K562 (cell line): ENCODE results near the gene TEAD3. TPM values are rescaled to one million over a fixed set of nuclear protein-coding genes. Genes with fewer than 3 reads are reported as not detected.
A peak's percentile ranks its signal among the peaks of the same experiment; 100 is the strongest.

ENCODE experiments used
- ATF3 ChIP-seq, 2 experiments: fragments of 450-650 bp in 1 of 2; sonication (generic) in 1 of 2; formaldehyde crosslinking in 1 of 2; IDR thresholded peaks in 1 of 2; conservative IDR thresholded peaks in 1 of 2; 2 replicates each; pipeline versions ENCODE4 v1.6.1 to v1.8.1; 2016 to 2023; ENCODE audit warnings: mild to moderate bottlenecking in 2 of 2, moderate library complexity in 2 of 2, inconsistent platforms in 1 of 2, missing genetic modification reagents in 1 of 2
- COPS2 ChIP-seq: fragments of 450-650 bp; conservative IDR thresholded peaks from 2 replicates; pipeline ENCODE4 v1.6.1; 2016; ENCODE audit warnings: mild to moderate bottlenecking, moderate library complexity
- ESRRB ChIP-seq: fragments of 250-450 bp; sonication (Bioruptor Pico); IDR thresholded peaks from 2 replicates; pipeline ENCODE4 v1.5.0; 2020; ENCODE audit warnings: mild to moderate bottlenecking, moderate library complexity, borderline replicate concordance
- GATAD2B ChIP-seq: fragments of 450-650 bp; IDR thresholded peaks from 2 replicates; pipeline ENCODE4 v1.6.1; 2017; ENCODE audit warnings: mild to moderate bottlenecking, borderline replicate concordance
- HNRNPUL1 ChIP-seq: fragments of 200-400 bp; formaldehyde crosslinking; IDR thresholded peaks from 2 replicates; pipeline ENCODE4 v1.6.1; 2017; ENCODE audit warnings: low read length
- HSF4 ChIP-seq: fragments of 250-450 bp; sonication (Bioruptor Pico); IDR thresholded peaks from 2 replicates; pipeline ENCODE4 v2.1.2; 2022; ENCODE audit warnings: mild to moderate bottlenecking, moderate library complexity, borderline replicate concordance
- JUNB ChIP-seq: fragments of 450-650 bp; formaldehyde crosslinking; conservative IDR thresholded peaks from 2 replicates; pipeline ENCODE4 v1.4.0; 2020; ENCODE audit warnings: mild to moderate bottlenecking
- MNT ChIP-seq, 2 experiments: fragments of 450-650 bp; conservative IDR thresholded peaks; 2 replicates each; pipeline ENCODE4 v1.6.1; 2017; ENCODE audit warnings: mild to moderate bottlenecking in 2 of 2, moderate library complexity in 2 of 2
- NR2F6 ChIP-seq: fragments of 450-650 bp; formaldehyde crosslinking; IDR thresholded peaks from 2 replicates; pipeline ENCODE4 v1.4.0; 2020; ENCODE audit warnings: mild to moderate bottlenecking
- POLR2B ChIP-seq: fragments of 450-650 bp; IDR thresholded peaks from 2 replicates; pipeline ENCODE4 v1.6.1; 2018; ENCODE audit warnings: low read depth; ENCODE audit not compliant: partially characterized antibody
- TCF3 ChIP-seq: sonication (generic); formaldehyde crosslinking; IDR thresholded peaks from 2 replicates; pipeline ENCODE4 v1.4.0; 2020; ENCODE audit warnings: mild to moderate bottlenecking, missing genetic modification reagents
- TCF7 ChIP-seq: sonication (generic); IDR thresholded peaks from 2 replicates; pipeline ENCODE4 v1.6.1; 2016; ENCODE audit warnings: antibody characterized with exemption, borderline replicate concordance
- TCF7L2 ChIP-seq: fragments of 150-350 bp; IDR thresholded peaks from 2 replicates; pipeline ENCODE4 v1.6.1; 2016; ENCODE audit warnings: low read depth, mild to moderate bottlenecking, low read length, moderate library complexity
- TOE1 ChIP-seq, 2 experiments: fragments of 450-650 bp in 1 of 2; sonication (generic) in 1 of 2; formaldehyde crosslinking in 1 of 2; IDR thresholded peaks; 2 replicates each; pipeline versions ENCODE4 v1.7.1 to v1.8.0; 2016 to 2022; ENCODE audit warnings: borderline replicate concordance in 2 of 2, mild to moderate bottlenecking in 2 of 2, antibody characterized with exemption in 1 of 2, inconsistent platforms in 1 of 2, low read depth in 1 of 2, missing genetic modification reagents in 1 of 2, moderate library complexity in 1 of 2
- XRCC5 ChIP-seq: fragments of 200-400 bp; formaldehyde crosslinking; IDR thresholded peaks from 2 replicates; pipeline ENCODE4 v1.6.1; 2017; ENCODE audit warnings: low read depth, mild to moderate bottlenecking, low read length
- ZFX ChIP-seq: sonication (generic); formaldehyde crosslinking; IDR thresholded peaks from 2 replicates; pipeline ENCODE4 v1.8.0; 2022; ENCODE audit warnings: mild to moderate bottlenecking, missing genetic modification reagents, moderate library complexity
- ZNF589 ChIP-seq: fragments of 200-800 bp; sonication (Bioruptor generic); IDR thresholded peaks from 2 replicates; pipeline ENCODE4 v1.6.1; 2016; ENCODE audit warnings: low read depth, missing genetic modification characterization, missing compliant biosample characterization
- ZNF764 ChIP-seq: fragments of 250-450 bp; sonication (Bioruptor Pico); IDR thresholded peaks from 2 replicates; pipeline ENCODE4 v1.4.0; 2020; ENCODE audit warnings: low read depth, mild to moderate bottlenecking, moderate library complexity
- ZNF830 ChIP-seq: fragments of 250-450 bp; sonication (Bioruptor Pico); IDR thresholded peaks from 2 replicates; pipeline ENCODE4 v1.5.0; 2021; ENCODE audit warnings: mild to moderate bottlenecking
- polyA plus RNA-seq, 8 experiments: library from polyadenylated mRNA; depleted of rRNA in 4 of 8; stranded (reverse) in 5 of 8; unstranded in 3 of 8; fragments of >200 nt; fragmentation: Nextera tagmentation in 2 of 8; fragmentation: Illumina TruSeq in 1 of 8; extraction: Ambion mirVana in 2 of 8; extraction: Trizol in 1 of 8; gene quantifications; 2 replicates each; pipeline versions ENCODE4 v1.2.1 to v1.2.3, GENCODE V29; 2011 to 2014; ENCODE audit warnings: inconsistent platforms in 1 of 8, missing spikeins in 1 of 8
- total RNA-seq, 7 experiments: library from RNA; depleted of rRNA in 6 of 7; stranded (reverse); fragments of >200 nt in 6 of 7; fragmentation: Illumina TruSeq in 2 of 7; extraction: Trizol in 2 of 7; gene quantifications; 2 replicates each; pipeline versions ENCODE4 v1.2.1 to v1.2.3, GENCODE V29; 2011 to 2021; ENCODE audit warnings: low replicate concordance in 1 of 7
- TF ChIP-seq, protein P1 (sequence below): fragments of 250-450 bp; sonication (Bioruptor Pico); IDR thresholded peaks from 2 replicates; pipeline ENCODE4 v1.4.0; 2020

Gene TEAD3
- total and polyA plus RNA-seq, 9 of the 15 experiments (the other 6 are each of a cell fraction or from before 2014, with no cell fraction given), result 0.63 to 13.2 (median 3.3) TPM

DNA sequence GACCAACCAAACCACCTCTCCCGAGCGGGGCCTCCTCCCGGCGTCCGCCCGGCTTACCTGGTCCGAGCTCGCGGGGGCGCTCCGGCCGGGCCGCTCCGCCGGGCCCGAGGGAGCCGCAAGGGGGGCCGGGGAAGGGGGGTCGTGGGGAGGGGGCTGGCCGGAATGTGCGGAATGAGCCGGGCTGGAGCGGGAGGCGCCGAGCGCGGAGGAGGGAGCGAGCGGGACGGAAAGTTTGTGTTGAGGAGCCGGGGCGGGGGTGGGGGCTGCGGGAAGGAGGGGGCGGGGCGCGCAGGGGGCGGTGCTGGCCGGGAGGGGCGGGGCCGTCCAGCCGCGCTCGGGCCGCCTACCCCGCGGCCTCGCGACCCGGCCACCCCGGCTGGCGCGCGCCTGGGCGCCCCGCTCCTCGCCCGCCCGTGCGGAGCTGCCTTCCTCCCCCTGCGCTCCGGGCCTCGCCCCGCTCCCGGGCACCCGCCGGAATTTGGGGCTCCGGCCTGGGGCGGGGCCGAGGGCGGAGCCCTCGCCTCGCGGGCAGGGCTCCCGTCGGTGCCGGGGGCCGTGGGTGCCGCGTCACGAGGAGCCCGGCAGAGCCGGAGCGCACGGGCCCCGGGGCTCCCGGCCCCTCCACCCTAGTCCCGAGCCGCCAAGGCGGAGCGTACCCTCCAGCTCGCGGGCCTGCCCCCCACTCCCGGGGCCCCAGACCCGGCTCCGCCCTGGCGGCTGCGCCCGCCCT lies at the start of gene TEAD3 (continued):
- TF ChIP-seq ZNF589 (CRISPR knock-in tag) (no peak), TCF7 (no peak), XRCC5 (no peak), TOE1 (IDR thresholded peaks at IDR 0.05; ENCODE audit: borderline replicate concordance) (no peak), TOE1 (CRISPR knock-in tag; IDR thresholded peaks at IDR 0.05; ENCODE audit: borderline replicate concordance, low read depth) (no peak), ESRRB (CRISPR knock-in tag) (no peak), JUNB (CRISPR knock-in tag) (no peak), TCF3 (CRISPR knock-in tag) (no peak), HNRNPUL1 (no peak), COPS2 (no peak), HSF4 (no peak), TCF7L2 (no peak), POLR2B (no peak), ZNF830 (CRISPR knock-in tag) (no peak), MNT (conservative IDR thresholded peaks at IDR 0.05) (no peak), NR2F6 (CRISPR knock-in tag) (no peak), ATF3 (IDR thresholded peaks at IDR 0.05) (no peak), ATF3 (CRISPR knock-in tag; conservative IDR thresholded peaks at IDR 0.05) (no peak), ZNF764 (CRISPR knock-in tag) (no peak), ZFX (CRISPR knock-in tag) (no peak; the same call in 1 of the 2 replicates), GATAD2B (peak; percentile 96)
- TF ChIP-seq, protein P1, sequence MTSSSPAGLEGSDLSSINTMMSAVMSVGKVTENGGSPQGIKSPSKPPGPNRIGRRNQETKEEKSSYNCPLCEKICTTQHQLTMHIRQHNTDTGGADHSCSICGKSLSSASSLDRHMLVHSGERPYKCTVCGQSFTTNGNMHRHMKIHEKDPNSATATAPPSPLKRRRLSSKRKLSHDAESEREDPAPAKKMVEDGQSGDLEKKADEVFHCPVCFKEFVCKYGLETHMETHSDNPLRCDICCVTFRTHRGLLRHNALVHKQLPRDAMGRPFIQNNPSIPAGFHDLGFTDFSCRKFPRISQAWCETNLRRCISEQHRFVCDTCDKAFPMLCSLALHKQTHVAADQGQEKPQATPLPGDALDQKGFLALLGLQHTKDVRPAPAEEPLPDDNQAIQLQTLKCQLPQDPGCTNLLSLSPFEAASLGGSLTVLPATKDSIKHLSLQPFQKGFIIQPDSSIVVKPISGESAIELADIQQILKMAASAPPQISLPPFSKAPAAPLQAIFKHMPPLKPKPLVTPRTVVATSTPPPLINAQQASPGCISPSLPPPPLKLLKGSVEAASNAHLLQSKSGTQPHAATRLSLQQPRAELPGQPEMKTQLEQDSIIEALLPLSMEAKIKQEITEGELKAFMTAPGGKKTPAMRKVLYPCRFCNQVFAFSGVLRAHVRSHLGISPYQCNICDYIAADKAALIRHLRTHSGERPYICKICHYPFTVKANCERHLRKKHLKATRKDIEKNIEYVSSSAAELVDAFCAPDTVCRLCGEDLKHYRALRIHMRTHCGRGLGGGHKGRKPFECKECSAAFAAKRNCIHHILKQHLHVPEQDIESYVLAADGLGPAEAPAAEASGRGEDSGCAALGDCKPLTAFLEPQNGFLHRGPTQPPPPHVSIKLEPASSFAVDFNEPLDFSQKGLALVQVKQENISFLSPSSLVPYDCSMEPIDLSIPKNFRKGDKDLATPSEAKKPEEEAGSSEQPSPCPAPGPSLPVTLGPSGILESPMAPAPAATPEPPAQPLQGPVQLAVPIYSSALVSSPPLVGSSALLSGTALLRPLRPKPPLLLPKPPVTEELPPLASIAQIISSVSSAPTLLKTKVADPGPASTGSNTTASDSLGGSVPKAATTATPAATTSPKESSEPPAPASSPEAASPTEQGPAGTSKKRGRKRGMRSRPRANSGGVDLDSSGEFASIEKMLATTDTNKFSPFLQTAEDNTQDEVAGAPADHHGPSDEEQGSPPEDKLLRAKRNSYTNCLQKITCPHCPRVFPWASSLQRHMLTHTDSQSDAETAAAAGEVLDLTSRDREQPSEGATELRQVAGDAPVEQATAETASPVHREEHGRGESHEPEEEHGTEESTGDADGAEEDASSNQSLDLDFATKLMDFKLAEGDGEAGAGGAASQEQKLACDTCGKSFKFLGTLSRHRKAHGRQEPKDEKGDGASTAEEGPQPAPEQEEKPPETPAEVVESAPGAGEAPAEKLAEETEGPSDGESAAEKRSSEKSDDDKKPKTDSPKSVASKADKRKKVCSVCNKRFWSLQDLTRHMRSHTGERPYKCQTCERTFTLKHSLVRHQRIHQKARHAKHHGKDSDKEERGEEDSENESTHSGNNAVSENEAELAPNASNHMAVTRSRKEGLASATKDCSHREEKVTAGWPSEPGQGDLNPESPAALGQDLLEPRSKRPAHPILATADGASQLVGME (CRISPR knock-in tag), result no peak; the same call in 1 of the 2 replicates
